Activated CD4-positive, alpha-beta T cell treated with anti-CD3 and anti-CD28 coated beads, Interleukin-2, amount 10 ng/mL, durations not matched to agents 7 days and 5 days (primary cell): ENCODE data around the gene PIGP. TPM values are rescaled to one million over a fixed set of nuclear protein-coding genes. Genes with fewer than 3 reads are reported as not detected.

Experiments used
- CTCF ChIA-PET: fragments of 350-600 bp; sonication (Branson Sonifier 250); formaldehyde crosslinking; loops from one replicate; lab custom pipeline; 2021; ENCODE audit warnings: antibody characterized with exemption; lab: Charles Lee
- POLR2A ChIA-PET: fragments of 350-600 bp; sonication (Branson Sonifier 250); formaldehyde crosslinking; loops from one replicate; lab custom pipeline; 2021; ENCODE audit warnings: antibody characterized with exemption; lab: Charles Lee
- DNase-seq: peaks from one replicate; pipeline ENCODE4 v3.0.0-alpha.2; 2020
- H3K27ac Mint-ChIP-seq: one replicate; pipeline ENCODE4 v1.8.0; 2021; ENCODE audit warnings: mild to moderate bottlenecking, moderate library complexity, mixed read lengths
- H3K27me3 Mint-ChIP-seq: one replicate; pipeline ENCODE4 v1.8.0; 2021; ENCODE audit warnings: mixed read lengths
- H3K36me3 Mint-ChIP-seq: one replicate; pipeline ENCODE4 v1.8.0; 2021; ENCODE audit warnings: low read depth, mixed read lengths
- H3K4me1 Mint-ChIP-seq: one replicate; pipeline ENCODE4 v1.8.0; 2021; ENCODE audit warnings: mixed read lengths
- H3K4me3 Mint-ChIP-seq: one replicate; pipeline ENCODE4 v1.8.0; 2021; ENCODE audit warnings: mild to moderate bottlenecking, moderate library complexity, mixed read lengths
- H3K9me3 Mint-ChIP-seq: one replicate; pipeline ENCODE4 v1.8.0; 2021; ENCODE audit warnings: mixed read lengths
- total RNA-seq, 2 experiments: library from RNA; stranded (reverse); gene quantifications; one replicate each; pipeline ENCODE4 v1.2.3, GENCODE V29; 2021

Gene PIGP
- total RNA-seq, 2 experiments from 2014 or later: 13.5 to 21.7 TPM

GRCh38 chr21:37032293-37032692 is 40.6 kb downstream of the PIGP start:
- Mint-ChIP-seq H3K4me1 (no peaks in the 10 kb centered on the region), H3K9me3 (no peaks in the 10 kb centered on the region), H3K4me3 (no peak overlapping the region), H3K36me3 (no peaks in the 10 kb centered on the region), H3K27ac (no peak overlapping the region), H3K27me3 (peaks cover 14% of the 10 kb centered on the region)
- DNase-seq: no peak
- CTCF ChIA-PET: interaction anchor here (1.2 kb wide), 1 partner anchor 9 kb away, joined by 3 read pairs; no protein-coding TSS in a partner anchor
- POLR2A ChIA-PET: no interaction called here

- no peaks in the 10 kb centered on the region for H3K4me1 Mint-ChIP-seq
- H3K27ac Mint-ChIP-seq: no peak overlapping the region
- no peaks in the 10 kb centered on the region for H3K36me3 Mint-ChIP-seq
- DNase-seq: no peak
- CTCF ChIA-PET: interaction anchor here (0.9 kb wide), 1 partner anchor 10 kb away, joined by 3 read pairs; no protein-coding TSS in a partner anchor
- H3K4me3 Mint-ChIP-seq: no peak overlapping the region
- H3K27me3 Mint-ChIP-seq: peaks cover 16% of the 10 kb centered on the region
- H3K9me3 Mint-ChIP-seq: no peaks in the 10 kb centered on the region
- POLR2A ChIA-PET: no interaction called here
These were observed 42.0 kb downstream of the PIGP start for GRCh38 chr21:37030864-37031263.

- no peak overlapping the region for H3K27ac Mint-ChIP-seq
- no peak overlapping the region for H3K4me3 Mint-ChIP-seq
- peaks cover 16% of the 10 kb centered on the region for H3K27me3 Mint-ChIP-seq
These were observed 44.3 kb downstream of the PIGP start for GRCh38 chr21:37028570-37028969.

GRCh38 chr21:37026499-37026898 is 46.4 kb downstream of the PIGP start:
- POLR2A ChIA-PET: no interaction called here
- CTCF ChIA-PET: interaction anchor here (1.1 to 1.3 kb wide), 2 partner anchors 8 to 15 kb away, joined by 3 read pairs; no protein-coding TSS in a partner anchor
- H3K4me1 Mint-ChIP-seq: no peaks in the 10 kb centered on the region
- no peaks in the 10 kb centered on the region for H3K9me3 Mint-ChIP-seq
- H3K36me3 Mint-ChIP-seq: no peaks in the 10 kb centered on the region
- peaks cover 5% of the 10 kb centered on the region for H3K27me3 Mint-ChIP-seq
- no peak overlapping the region for H3K27ac Mint-ChIP-seq
- no peak for DNase-seq
- H3K4me3 Mint-ChIP-seq: no peak overlapping the region

More at GRCh38 chr21:37028570-37028969, 44.3 kb downstream of the PIGP start:
- no peak for DNase-seq
- ChIA-PET POLR2A (no interaction called here), CTCF (no interaction called here)
- Mint-ChIP-seq H3K9me3 (no peaks in the 10 kb centered on the region), H3K36me3 (no peaks in the 10 kb centered on the region), H3K4me1 (no peaks in the 10 kb centered on the region)

GRCh38 chr21:37017951-37018679 is 54.8 kb downstream of the PIGP start:
- peaks cover 3% of the 10 kb centered on the region for H3K27me3 Mint-ChIP-seq
- POLR2A ChIA-PET: no interaction called here
- H3K9me3 Mint-ChIP-seq: no peaks in the 10 kb centered on the region
- H3K36me3 Mint-ChIP-seq: no peaks in the 10 kb centered on the region
- H3K4me3 Mint-ChIP-seq: no peak overlapping the region
- no peak for DNase-seq
- H3K4me1 Mint-ChIP-seq: no peaks in the 10 kb centered on the region
- H3K27ac Mint-ChIP-seq: no peak overlapping the region
- CTCF ChIA-PET: interaction anchor here (0.7 kb wide), 1 partner anchor 9 kb away, joined by 3 read pairs; no protein-coding TSS in a partner anchor

Other genes with a start within 250 kb of the PIGP start
- gene HLCS, start 106.4 kb downstream of the PIGP start, total RNA-seq: 10 to 100 TPM; 15.8 to 15.9 TPM
- gene RIPPLY3, start 66.4 kb downstream of the PIGP start, total RNA-seq: under 1 TPM in 1 of 2 experiments, not detected in 1; 0.17 TPM
- 10 to 100 TPM; 49.4 to 52.5 TPM for gene TTC3, start 183 bp upstream of the PIGP start, total RNA-seq
- 10 to 100 TPM; 80.1 to 85.6 TPM for gene VPS26C, start 194.3 kb upstream of the PIGP start, total RNA-seq